GM18508 (cell line): ENCODE data around the gene NUP98.

ENCODE experiments used
- ATAC-seq: cut with Tn5 transposase; IDR thresholded peaks from one replicate; pipeline ENCODE4 v1.9.1; 2021; ENCODE audit warnings: moderate number of reproducible peaks; ENCODE audit not compliant: insufficient read depth, unreplicated experiment

Gene NUP98

DNA sequence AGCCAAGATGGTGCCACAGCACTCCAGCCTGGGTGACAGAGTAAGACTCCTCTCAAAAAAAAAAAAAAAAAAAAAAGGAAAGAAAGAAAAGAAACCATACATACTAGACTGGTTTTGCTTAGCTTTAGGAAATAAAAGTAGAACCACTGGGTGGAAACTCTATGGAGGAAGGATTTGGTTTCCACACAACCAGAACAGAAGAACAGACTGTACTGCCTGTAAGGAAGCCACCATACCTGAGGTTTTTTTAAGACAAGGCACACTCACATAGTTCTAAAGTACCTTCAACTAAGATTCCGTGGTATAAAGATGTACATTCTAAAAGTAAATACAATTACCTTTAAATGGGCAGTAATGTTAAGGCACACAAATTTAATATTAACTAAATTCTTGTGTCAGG is 58.6 kb downstream of the NUP98 start:
- ATAC-seq, result no peak

DNA sequence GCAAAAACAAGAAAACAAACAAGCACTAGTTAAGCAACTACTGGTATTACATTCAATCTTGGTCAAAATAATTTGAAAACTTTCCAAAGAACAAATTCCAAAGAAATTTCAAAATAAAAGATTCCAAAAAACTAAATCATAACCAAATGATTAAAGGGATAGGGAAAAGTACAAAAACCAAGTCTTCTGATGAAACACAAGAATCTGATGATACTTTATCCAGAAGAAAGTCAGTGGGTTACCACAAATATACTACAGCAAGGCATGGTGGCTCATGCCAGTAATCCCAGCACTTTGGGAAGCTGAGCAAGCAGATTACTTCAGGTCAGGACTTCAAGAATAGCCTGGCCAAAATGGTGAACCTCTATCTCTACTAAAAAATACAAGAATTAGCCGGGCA is 59.1 kb downstream of the NUP98 start:
- ATAC-seq, result no peak

DNA sequence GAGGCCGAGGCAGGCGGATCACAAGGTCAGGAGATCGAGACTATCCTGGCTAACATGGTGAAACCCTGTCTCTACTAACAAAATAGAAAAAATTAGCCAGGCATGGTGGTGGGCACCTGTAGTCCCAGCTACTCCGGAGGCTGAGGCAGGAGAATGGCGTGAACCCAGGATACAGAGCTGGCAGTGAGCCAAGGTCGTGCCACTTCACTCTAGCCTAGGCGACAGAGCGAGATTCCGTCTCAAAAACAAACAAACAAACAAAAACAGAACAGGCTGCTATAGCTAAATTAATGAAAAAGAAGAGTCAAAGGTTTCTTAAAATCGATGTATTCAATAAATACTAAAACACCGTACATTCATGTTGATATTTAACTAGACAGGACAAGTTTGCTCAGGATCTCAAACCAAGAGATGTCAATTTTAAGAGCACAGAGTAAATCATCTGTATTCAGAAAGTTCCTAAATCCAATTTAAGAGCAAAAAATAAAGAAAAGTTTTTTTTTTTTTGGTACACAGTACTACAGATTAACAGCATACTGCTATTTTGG is 59.9 kb downstream of the NUP98 start:
- no peak for ATAC-seq

DNA sequence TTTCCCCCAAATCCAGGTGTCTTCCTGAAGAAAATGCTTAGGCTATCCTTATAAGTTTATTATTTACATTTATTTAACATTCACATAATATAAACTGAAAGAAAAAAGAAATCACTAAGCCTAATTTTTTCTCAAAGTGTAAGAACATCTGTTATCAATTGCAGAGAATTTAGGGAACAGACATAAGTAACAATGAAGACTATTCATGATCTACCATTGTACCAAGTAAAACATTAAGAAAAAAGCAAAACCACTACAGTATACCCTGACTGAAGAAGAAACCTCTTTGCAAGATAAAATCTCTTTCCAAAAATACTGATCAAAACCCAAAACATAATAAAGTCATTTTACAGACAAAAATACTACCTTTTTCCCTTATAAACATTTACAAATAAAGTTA is 60.5 kb downstream of the NUP98 start:
- ATAC-seq, result no peak

DNA sequence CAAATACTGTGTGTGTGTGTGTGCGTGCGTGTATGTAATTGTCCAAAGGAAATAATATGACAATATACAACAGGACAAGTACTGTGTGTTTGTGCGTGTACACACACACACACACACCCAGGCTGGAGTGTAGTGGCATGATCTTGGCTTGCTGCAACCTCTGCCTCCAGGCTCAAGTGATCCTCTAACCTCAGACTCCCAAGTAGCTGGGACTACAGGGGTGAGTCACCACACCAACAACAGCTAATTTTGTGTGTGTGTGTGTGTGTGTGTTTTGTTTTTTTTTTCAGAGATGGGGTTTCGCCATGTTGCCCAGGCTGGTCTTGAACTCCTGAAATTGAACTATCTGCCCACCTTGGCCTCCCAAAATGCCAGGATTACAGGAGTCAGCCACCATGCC is 61.5 kb downstream of the NUP98 start:
- no peak for ATAC-seq

DNA sequence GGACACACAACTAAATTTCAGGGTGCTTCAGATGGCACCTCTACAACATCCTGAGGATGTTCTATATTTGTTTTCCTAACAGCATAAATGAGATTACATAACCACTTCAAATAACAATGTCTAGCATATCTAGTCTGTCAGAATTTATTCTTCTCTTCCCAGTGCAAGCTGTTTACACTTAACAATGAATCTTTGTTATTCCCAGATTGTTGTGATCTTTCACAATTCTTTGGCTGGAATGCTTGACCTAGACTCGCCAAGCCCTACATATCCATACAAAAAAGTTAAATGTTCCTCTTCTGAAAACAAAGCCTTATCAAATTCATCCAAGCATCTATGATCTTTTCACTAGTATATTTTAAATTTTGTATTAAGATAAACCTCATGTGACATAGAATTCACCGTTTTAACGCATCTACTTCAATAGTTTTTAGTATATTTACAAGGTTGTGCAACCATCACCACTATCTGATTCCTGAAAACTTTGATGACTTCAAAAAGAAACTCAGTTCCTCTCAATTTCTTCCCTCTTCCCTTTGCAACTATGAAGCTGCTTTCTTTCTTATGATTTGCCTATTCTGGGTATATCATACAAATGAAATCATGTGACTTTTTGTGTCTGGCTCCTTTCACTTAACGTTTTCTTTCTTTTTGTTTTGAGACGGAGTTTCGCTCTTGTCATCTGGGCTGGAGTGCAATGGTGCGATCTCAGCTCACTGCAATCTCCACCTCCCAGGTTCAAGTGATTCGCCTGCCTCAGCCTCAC is 64.5 kb downstream of the NUP98 start:
- no peak for ATAC-seq

DNA sequence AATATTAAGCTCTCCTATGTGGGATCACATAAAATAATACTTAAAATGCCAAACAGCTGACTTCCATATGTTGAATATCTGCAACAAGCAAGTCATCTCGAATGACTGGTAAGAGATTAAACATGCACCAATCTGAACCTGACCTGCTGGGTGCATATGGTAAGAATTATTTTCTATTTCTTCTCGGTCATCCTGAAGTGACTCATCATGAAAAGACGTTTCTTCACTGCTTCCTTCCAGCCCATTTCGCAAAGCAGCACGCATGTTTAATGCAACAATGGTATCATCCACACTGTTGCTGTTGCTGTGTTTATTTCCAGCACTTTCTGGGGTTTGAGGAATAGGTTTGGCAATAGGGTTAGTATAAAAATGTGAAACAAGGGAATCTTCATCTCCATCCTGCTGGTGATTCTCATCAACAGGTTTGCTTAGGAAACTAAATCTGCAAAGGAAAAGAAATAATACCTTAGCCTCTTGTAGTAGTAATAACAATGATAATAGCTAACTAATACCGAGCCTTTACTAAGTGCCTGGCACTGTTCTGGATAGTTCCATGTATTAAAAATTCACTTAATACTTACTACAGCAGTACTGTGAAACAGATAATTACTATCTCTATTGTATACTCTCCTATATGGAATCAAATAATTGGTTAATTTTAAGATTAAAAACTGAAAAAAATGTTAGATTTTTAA is 74.2 kb downstream of the NUP98 start:
- no peak for ATAC-seq

DNA sequence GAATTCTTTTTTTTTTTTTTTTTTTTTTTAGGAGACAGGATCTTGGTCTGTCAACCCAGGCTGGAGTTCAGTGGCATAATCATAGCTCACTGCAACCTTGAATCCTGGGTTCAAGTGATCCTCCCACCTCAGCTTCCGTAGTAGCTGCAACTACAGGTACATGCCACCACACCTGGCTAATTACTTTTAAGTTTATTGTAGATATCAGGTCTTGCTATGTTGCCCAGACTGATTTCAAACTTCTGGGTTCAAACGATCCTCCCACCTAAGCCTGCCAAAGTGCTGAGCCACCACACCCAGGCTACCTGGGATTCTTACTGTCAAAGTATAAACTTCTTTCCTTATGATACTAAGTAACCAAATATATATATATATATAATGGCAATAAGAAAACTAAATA is 75.3 kb downstream of the NUP98 start:
- ATAC-seq, result no peak

DNA sequence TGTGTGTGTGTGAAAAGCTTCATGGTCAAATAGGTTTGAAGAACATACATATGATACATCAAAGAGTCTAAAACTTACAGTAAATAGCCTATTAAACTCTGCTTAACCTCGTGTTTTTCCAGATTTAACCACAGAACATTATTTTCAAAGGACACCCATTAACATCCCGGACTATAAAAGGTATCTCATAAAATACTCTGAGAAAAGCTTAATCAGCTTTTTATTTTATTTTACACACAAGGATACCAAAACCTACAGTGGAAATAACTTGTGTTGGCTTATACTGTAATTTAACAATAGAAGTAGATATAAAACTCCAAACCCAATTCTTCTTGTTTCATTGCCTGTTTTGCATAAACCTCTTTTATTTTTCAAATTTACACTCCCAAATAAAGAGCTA is 76.4 kb downstream of the NUP98 start:
- no peak for ATAC-seq

DNA sequence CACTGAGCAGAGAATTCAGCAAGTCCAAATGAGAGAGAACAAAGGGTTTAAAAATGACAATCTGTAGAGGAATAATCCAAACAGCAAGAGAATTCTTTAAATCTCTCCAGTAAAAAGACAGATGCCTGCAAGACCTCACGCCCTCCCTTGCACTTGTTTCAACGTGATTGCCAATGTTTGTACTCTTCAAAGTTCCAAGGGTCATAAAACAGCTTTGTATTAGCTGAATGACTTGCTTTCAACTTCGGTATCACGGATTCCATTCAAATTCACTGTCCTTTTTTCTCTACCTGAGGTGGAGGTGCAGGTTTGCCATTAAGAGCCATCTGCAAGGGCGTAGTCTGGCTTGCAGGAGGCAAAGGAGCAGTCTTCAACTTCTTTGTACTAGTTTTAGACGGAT is 85.1 kb downstream of the NUP98 start:
- ATAC-seq, result no peak

DNA sequence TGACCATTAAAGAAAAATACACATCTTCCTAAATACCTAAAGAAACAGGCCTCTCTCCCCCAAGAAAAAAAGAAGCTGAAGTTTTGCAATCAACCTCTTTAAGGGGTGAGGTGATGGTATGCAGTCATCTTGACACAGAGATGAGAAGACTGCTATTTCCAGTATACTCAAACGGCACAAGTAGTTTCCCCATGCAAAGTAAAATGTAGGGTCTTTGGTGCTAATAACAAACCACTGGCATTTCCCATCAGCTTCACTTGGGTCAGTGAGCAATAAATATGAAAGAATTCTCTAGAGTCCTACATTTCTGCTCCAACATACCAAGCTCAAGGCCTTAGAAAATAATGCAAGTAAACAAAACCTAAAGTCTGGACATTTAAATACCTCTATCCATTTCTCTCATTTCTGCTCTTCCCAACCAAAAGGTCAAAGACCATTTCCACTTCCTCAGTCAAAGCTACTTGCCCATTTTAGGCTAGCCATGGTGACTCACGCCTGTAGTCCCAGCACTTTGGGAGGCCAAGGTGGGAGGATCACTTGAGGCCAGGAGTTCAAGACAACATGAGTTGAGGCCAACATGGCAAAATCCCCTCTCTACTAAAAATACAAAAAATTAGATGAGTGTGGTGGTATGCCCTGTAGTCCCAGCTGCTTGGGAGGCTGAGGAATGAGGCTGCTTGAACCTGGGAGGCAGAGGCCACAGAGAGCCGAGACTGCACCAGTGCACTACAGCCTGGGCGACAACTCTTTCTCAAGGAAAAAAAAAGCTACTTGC is 86.7 kb downstream of the NUP98 start:
- no peak for ATAC-seq

DNA sequence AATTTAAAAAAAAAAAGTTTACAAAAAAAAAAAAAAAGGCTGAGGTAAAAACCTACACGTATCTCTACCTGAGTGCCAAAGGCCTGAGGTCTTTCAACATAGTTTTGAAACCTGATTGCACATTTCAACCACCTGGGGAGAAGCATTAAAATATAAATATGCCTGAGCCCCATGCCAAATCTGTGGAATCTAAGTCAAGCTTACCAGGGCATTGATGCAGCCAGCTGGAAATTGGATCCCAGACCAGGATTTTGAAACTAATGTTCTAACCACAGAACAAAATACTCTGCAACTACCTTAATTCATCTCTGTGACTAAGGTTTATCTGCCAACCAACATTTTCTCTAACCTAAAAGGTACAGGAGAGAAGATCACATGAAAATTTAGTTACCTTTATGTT is 87.4 kb downstream of the NUP98 start:
- no peak for ATAC-seq

DNA sequence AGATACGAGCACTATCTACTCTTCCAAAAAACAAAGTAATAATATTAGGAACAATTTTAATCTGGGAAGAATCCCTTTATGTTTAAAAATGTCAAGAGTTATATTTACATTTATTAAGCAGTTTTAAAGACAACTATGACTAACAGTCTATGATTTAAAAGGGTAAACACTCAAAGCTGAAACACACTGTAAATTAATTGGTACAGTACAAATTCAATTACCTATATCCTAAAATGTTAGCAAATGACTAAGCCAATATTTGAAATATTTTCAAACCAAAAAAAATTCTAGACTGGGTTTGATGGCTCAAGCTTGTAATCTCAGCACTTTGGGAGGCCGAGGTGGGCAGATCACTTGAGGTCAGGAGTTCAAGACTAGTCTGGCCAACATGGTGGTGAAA is 90.2 kb downstream of the NUP98 start:
- ATAC-seq, result no peak

DNA sequence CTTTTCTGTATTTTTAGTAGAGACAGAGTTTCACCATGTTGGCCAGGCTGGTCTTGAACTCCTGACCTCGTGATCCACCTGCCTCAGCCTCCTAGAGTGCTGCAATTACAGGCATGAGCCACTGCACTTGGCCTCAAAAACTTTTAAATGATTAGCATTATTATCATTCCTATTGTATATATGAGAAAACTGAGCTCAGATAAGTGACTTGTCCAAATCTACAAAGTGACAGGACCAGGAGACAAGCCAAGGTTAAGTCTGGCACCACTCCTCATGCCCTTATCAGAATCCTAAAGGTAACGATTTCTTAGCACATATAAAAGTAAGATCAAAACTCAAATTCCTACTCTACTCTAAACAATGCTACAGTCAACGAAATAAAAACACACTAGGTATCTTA is 94.0 kb downstream of the NUP98 start:
- ATAC-seq, result no peak

DNA sequence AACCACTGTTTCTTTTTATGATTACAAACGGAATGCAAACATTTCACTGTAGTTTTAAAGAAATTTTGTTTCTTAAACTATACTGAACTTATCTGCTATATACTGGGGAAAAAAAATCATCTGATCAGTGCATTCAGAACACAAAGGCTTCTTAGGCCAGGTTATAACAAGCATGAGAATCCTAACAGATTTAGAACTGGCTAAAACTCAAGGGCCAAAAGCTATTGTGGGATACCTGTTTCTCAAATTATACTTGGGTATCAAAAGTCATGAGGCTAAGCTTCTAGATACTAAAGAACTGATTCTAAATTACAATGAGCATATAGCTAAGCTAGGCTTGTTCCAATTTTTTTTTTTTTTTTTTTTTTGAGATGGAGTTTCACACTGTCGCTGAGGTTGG is 96.4 kb downstream of the NUP98 start:
- no peak for ATAC-seq

DNA sequence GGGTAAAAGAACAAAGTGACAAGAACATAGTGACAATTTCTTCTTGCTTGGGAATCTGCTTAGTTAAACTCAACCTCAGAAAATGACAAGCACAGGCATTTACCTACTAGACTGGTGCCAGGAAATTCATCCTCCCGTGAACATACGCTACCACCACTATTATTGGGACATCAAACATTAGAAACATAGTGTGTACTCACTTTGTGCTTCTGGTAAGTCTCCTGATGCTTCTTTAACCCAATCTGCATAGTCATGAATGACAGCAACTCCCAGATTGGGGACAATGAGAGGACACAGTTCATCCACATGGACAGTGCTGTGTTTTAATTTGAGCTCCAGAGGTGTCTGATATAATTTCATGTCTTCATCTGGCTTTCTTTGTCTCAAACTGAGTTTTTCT is 96.9 kb downstream of the NUP98 start:
- no peak for ATAC-seq

DNA sequence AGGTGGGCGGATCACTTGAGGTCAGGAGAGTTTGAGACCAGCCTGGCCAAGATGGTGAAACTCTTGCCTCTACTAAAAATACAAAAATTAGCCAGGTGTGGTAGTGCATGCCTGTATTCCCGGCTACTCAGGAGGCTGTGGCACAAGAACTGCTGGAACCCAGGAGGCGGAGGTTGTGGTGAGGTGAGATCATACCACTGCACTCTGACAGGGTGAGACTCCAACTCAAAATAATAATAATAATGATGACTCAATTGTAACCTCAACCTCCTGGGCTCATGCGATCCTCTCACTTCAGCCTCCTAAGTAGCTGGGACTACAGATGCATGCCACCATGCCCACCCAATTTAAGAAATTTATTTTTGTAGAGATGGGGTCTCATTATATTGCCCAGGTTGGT is 110.6 kb downstream of the NUP98 start:
- no peak for ATAC-seq

DNA sequence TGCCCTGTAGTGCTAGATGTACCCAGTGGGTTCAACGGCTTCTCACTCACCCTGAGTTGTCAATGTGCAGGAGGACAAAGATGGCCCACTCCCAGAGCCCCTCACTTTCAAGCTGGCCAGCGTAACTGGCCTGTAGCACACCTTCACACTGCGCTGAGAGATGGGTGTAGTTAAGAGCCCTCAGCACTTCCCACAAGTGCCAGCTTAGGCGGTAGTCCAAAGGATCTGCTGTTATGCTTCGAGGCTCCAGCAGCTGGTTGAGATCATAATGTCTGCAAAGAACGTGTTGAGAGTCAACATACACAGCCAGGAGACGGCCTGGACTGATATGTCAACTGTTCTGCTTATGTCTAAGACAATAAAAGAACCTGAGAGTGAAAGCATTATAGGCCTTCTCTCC is 111.4 kb downstream of the NUP98 start:
- ATAC-seq, result no peak

DNA sequence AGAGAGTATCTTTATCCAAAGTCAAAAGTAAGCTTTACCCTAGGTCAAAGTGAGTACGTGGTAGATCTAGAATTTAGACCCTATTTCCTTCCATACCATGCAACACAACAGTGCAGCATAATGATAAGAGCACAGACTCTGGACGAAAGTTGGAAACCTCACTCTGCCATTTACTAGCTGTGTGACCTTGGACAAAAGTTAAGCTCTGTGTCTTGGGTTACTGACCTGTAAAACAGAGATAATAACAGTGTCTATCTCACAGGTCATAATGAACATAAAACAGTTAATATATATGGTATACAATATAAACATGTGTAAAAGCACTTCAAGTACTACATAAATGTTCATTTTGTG is 112.6 kb downstream of the NUP98 start:
- no peak for ATAC-seq

DNA sequence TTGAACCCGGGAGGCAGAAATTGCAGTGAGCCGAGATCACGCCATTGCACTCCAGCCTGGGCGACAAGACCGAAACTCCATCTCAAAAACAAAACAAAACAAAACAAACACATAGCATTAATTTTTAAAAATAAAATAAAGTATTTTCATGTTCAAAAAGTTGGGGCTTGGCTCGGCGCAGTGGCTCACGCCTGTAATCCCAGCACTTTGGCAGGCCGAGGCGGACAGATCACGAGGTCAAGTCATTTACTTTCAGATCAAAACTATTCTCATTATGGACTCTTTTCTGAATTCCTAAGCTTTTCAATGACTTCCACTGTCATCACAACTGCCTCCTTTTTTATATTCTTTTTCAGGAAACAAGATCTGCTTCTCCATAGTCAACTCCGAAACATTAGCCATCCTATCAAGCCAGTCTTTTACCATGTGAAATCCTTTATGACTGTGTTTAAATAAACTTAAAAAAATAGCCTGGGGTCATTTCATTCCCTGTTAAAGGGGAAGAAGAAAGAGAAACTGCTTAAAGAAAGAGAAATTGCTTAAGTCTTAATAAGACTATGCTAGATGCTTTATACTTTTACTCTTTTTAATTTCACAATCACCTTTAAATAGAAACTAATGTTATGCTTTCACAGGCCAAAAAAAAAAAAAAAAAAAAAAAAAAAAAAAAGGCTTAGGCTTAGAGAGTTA is 113.1 kb downstream of the NUP98 start:
- no peak for ATAC-seq

DNA sequence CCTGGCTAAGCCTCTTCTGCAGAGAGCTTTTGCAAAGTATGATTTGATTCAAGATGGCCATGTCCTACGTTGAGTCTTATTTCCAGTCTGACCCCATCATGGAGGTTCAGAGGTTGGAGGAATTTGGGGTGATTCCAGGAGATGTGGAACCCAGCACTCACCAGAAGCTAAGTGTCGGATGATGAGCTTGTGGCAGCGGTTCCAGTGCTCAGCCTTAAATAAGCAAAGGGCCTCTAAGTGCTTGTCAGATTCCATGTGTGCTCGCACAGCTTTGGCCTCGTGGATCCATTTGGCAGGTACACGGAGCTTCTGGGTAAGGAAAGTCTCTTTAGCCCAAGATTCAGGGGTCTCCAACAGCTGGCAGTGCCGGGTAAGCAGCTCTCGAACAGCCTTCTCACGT is 114.3 kb downstream of the NUP98 start:
- no peak for ATAC-seq
